ENCODE measurements around the gene MAGI2.

Gene MAGI2

GRCh38 chr7:78080241-78080640 lies 1373.2 kb downstream of the MAGI2 start:
- Histone ChIP-seq H3K4me3 (ENCODE audit: low read length) (no peak overlapping the region), H4K20me1 (ENCODE audit: control insufficient read depth, insufficient read depth, low read depth, low read length) (no peaks in the 10 kb centered on the region)
- TF ChIP-seq EZH2phosphoT487 (IDR thresholded peaks at IDR 0.05; ENCODE audit: borderline replicate concordance, low read length) (no peak), CTCF (IDR thresholded peaks at IDR 0.05; ENCODE audit: low read depth, low read length, poor library complexity, severe bottlenecking) (no peak)

GRCh38 chr7:78074713-78075112 lies 1378.8 kb downstream of the MAGI2 start:
- Histone ChIP-seq H3K27me3 (ENCODE audit: control insufficient read depth, low read length) (peaks cover 18% of the 10 kb centered on the region), H3K4me3 (ENCODE audit: low read length) (no peak overlapping the region), H3K9me2 (replicated peaks; ENCODE audit: control insufficient read depth, low read length) (no peaks in the 10 kb centered on the region), H3K4me1 (ENCODE audit: control insufficient read depth, low read length) (no peaks in the 10 kb centered on the region), H3K79me2 (ENCODE audit: control insufficient read depth, low read length) (no peaks in the 10 kb centered on the region), H3K27ac (ENCODE audit: low read depth, low read length) (no peak overlapping the region), H3K9me3 (ENCODE audit: control insufficient read depth, insufficient read depth, low read length) (no peaks in the 10 kb centered on the region), H3F3A (ENCODE audit: control insufficient read depth, insufficient read depth) (no peaks in the 10 kb centered on the region), H4K20me1 (ENCODE audit: control insufficient read depth, insufficient read depth, low read depth, low read length) (no peaks in the 10 kb centered on the region), H3K36me3 (ENCODE audit: control insufficient read depth, low read length) (no peaks in the 10 kb centered on the region), H3K4me2 (ENCODE audit: low read length) (no peak overlapping the region)
- TF ChIP-seq CTCF (IDR thresholded peaks at IDR 0.05; ENCODE audit: low read depth, low read length, poor library complexity, severe bottlenecking) (no peak), EZH2phosphoT487 (IDR thresholded peaks at IDR 0.05; ENCODE audit: borderline replicate concordance, low read length) (no peak)

More at GRCh38 chr7:78080241-78080640, 1373.2 kb downstream of the MAGI2 start:
- no peaks in the 10 kb centered on the region for H3F3A ChIP-seq (ENCODE audit: control insufficient read depth, insufficient read depth)
- H3K4me2 ChIP-seq (ENCODE audit: low read length): no peak overlapping the region
- H3K9me3 ChIP-seq (ENCODE audit: control insufficient read depth, insufficient read depth, low read length): no peaks in the 10 kb centered on the region
- H3K27ac ChIP-seq (ENCODE audit: low read depth, low read length): no peak overlapping the region
- H3K79me2 ChIP-seq (ENCODE audit: control insufficient read depth, low read length): no peaks in the 10 kb centered on the region
- H3K4me1 ChIP-seq (ENCODE audit: control insufficient read depth, low read length): no peaks in the 10 kb centered on the region
- no peaks in the 10 kb centered on the region for H3K36me3 ChIP-seq (ENCODE audit: control insufficient read depth, low read length)
- peaks cover 35% of the 10 kb centered on the region for H3K27me3 ChIP-seq (ENCODE audit: control insufficient read depth, low read length)
- no peaks in the 10 kb centered on the region for H3K9me2 ChIP-seq (replicated peaks; ENCODE audit: control insufficient read depth, low read length)

GRCh38 chr7:78073609-78074382 lies 1379.7 kb downstream of the MAGI2 start:
- Histone ChIP-seq H3K27me3 (ENCODE audit: control insufficient read depth, low read length) (peaks cover 9% of the 10 kb centered on the region; the same call in 1 of the 2 replicates), H4K20me1 (ENCODE audit: control insufficient read depth, insufficient read depth, low read depth, low read length) (no peaks in the 10 kb centered on the region), H3K9me2 (replicated peaks; ENCODE audit: control insufficient read depth, low read length) (no peaks in the 10 kb centered on the region), H3K4me3 (ENCODE audit: low read length) (no peak overlapping the region), H3K27ac (ENCODE audit: low read depth, low read length) (no peak overlapping the region), H3K4me2 (ENCODE audit: low read length) (no peak overlapping the region), H3F3A (ENCODE audit: control insufficient read depth, insufficient read depth) (no peaks in the 10 kb centered on the region), H3K4me1 (ENCODE audit: control insufficient read depth, low read length) (no peaks in the 10 kb centered on the region), H3K9me3 (ENCODE audit: control insufficient read depth, insufficient read depth, low read length) (no peaks in the 10 kb centered on the region), H3K36me3 (ENCODE audit: control insufficient read depth, low read length) (no peaks in the 10 kb centered on the region), H3K79me2 (ENCODE audit: control insufficient read depth, low read length) (no peaks in the 10 kb centered on the region)
- TF ChIP-seq EZH2phosphoT487 (IDR thresholded peaks at IDR 0.05; ENCODE audit: borderline replicate concordance, low read length) (no peak), CTCF (IDR thresholded peaks at IDR 0.05; ENCODE audit: low read depth, low read length, poor library complexity, severe bottlenecking) (no peak)
